Activated CD8-positive, alpha-beta memory T cell treated with anti-CD3 and anti-CD28 coated beads, Interleukin-2, amount 50 U/mL, for 48 hours (primary cell): ENCODE results near the gene METTL9.
"Not testable (repeated sequence)": the region's sequence is repeated elsewhere in the genome, so short reads cannot be mapped to it uniquely, and the experiment has no call there.

Source experiments
- DNase-seq: peaks from one replicate; pipeline ENCODE4 v3.0.0-alpha.2; 2020

METTL9 gene

GRCh38 chr16:21667575-21667974 is 68.2 kb downstream of the METTL9 start:
- DNase-seq, result no peak

GRCh38 chr16:21673469-21673868 is 74.1 kb downstream of the METTL9 start:
- no peak for DNase-seq

GRCh38 chr16:21674456-21674855 is 75.1 kb downstream of the METTL9 start:
- not testable (repeated sequence) for DNase-seq

- not testable (repeated sequence) for DNase-seq
Observed at GRCh38 chr16:21680714-21681113, 81.3 kb downstream of the METTL9 start.

GRCh38 chr16:21683184-21683583 is 83.8 kb downstream of the METTL9 start:
- DNase-seq, result no peak

GRCh38 chr16:21684199-21684598 is 84.8 kb downstream of the METTL9 start:
- DNase-seq, result peak; percentile 82

- DNase-seq, result no peak
Observed at GRCh38 chr16:21685034-21685455, 85.7 kb downstream of the METTL9 start.

GRCh38 chr16:21689107-21689506 is 89.7 kb downstream of the METTL9 start:
- DNase-seq, result no peak

- not testable (repeated sequence) for DNase-seq
Observed at GRCh38 chr16:21690967-21691366, 91.6 kb downstream of the METTL9 start.

- DNase-seq, result no peak
Observed at GRCh38 chr16:21694609-21695008, 95.2 kb downstream of the METTL9 start.

GRCh38 chr16:21697032-21697431 is 97.7 kb downstream of the METTL9 start:
- no peak for DNase-seq

GRCh38 chr16:21698169-21699032 is 99.0 kb downstream of the METTL9 start:
- no peak for DNase-seq

GRCh38 chr16:21701271-21701670 is 101.9 kb downstream of the METTL9 start:
- no peak for DNase-seq

GRCh38 chr16:21702276-21702675 is 102.9 kb downstream of the METTL9 start:
- DNase-seq, result no peak

GRCh38 chr16:21703156-21703555 is 103.8 kb downstream of the METTL9 start:
- DNase-seq, result no peak

GRCh38 chr16:21703589-21704174 is 104.3 kb downstream of the METTL9 start:
- no peak for DNase-seq

- DNase-seq, result no peak
Observed at GRCh38 chr16:21704266-21704665, 104.9 kb downstream of the METTL9 start.

- DNase-seq, result no peak
Observed at GRCh38 chr16:21704733-21705132, 105.4 kb downstream of the METTL9 start.
